Jurkat, Clone E6-1 (cell line): ENCODE results near the gene MRPL38. TPM values are rescaled to one million over a fixed set of nuclear protein-coding genes. Genes with fewer than 3 reads are reported as not detected.

Experiments used
- DNase-seq: peaks from one replicate; pipeline ENCODE4 v3.0.0-alpha.2; 2011; ENCODE audit warnings: low read depth, low spot score
- H3K4me3 ChIP-seq: 2 replicates; pipeline ENCODE4 v1.5.1; 2011; ENCODE audit warnings: mild to moderate bottlenecking, low read length, control low read depth, moderate library complexity
- polyA plus RNA-seq: library from polyadenylated mRNA; unstranded; fragments of >200 nt; gene quantifications from one replicate; pipeline ENCODE4 v1.2.1, GENCODE V29; 2012; ENCODE audit warnings: missing spikeins; ENCODE audit not compliant: insufficient read length, insufficient read depth

The MRPL38 gene
- polyA plus RNA-seq, result 129 TPM

GRCh38 chr17:75904749-75905521 lies at the start of gene MRPL38:
Gene MRPL38, minus strand, starts transcription at chr17:75904884. Its CDS starts 9 bp downstream, at chr17:75904875.
- peak within 1 kb of the TSS; percentile 67 for H3K4me3 ChIP-seq
- peak; percentile 91 for DNase-seq

- no peak for DNase-seq
- no peak overlapping the region for H3K4me3 ChIP-seq
Observed at GRCh38 chr17:75950855-75951554, 46.3 kb upstream of the MRPL38 start.

GRCh38 chr17:75950421-75950820 lies 45.7 kb upstream of the MRPL38 start:
- no peak overlapping the region for H3K4me3 ChIP-seq
- DNase-seq, result no peak

GRCh38 chr17:75945211-75945610 lies 40.5 kb upstream of the MRPL38 start:
- no peak overlapping the region for H3K4me3 ChIP-seq
- no peak for DNase-seq

GRCh38 chr17:75943491-75943890 lies 38.8 kb upstream of the MRPL38 start:
- no peak for DNase-seq
- H3K4me3 ChIP-seq, result no peak overlapping the region

GRCh38 chr17:75942473-75942872 lies 37.8 kb upstream of the MRPL38 start:
- no peak overlapping the region for H3K4me3 ChIP-seq
- no peak for DNase-seq

- no peak for DNase-seq
Observed at GRCh38 chr17:75941442-75941819, 36.7 kb upstream of the MRPL38 start.

GRCh38 chr17:75940727-75941441 lies 36.2 kb upstream of the MRPL38 start, which contains the start of gene FBF1:
Gene FBF1, minus strand, starts transcription at chr17:75941042. Its CDS starts 2,893 bp downstream, at chr17:75938149.
- H3K4me3 ChIP-seq, result peak within 1 kb of the TSS; percentile 89
- DNase-seq, result peak; percentile 77

More at GRCh38 chr17:75941442-75941819, 36.7 kb upstream of the MRPL38 start:
- H3K4me3 ChIP-seq, result peak overlapping the region; percentile 89

GRCh38 chr17:75937652-75938051 lies 33.0 kb upstream of the MRPL38 start:
- DNase-seq, result no peak
- H3K4me3 ChIP-seq, result no peak overlapping the region

GRCh38 chr17:75933808-75934207 lies 29.1 kb upstream of the MRPL38 start:
- DNase-seq, result no peak
- H3K4me3 ChIP-seq, result no peak overlapping the region

GRCh38 chr17:75932852-75933251 lies 28.2 kb upstream of the MRPL38 start:
- no peak overlapping the region for H3K4me3 ChIP-seq
- no peak for DNase-seq

GRCh38 chr17:75931062-75931461 lies 26.4 kb upstream of the MRPL38 start:
- H3K4me3 ChIP-seq, result no peak overlapping the region
- no peak for DNase-seq

GRCh38 chr17:75927286-75927922 lies 22.7 kb upstream of the MRPL38 start:
- H3K4me3 ChIP-seq, result no peak overlapping the region
- DNase-seq, result no peak

- DNase-seq, result no peak
- no peak overlapping the region for H3K4me3 ChIP-seq
Observed at GRCh38 chr17:75926456-75926855, 21.8 kb upstream of the MRPL38 start.

- no peak overlapping the region for H3K4me3 ChIP-seq
- no peak for DNase-seq
Observed at GRCh38 chr17:75925912-75926311, 21.2 kb upstream of the MRPL38 start.

GRCh38 chr17:75925103-75925502 lies 20.4 kb upstream of the MRPL38 start:
- no peak overlapping the region for H3K4me3 ChIP-seq
- DNase-seq, result no peak

GRCh38 chr17:75922963-75923874 lies 18.5 kb upstream of the MRPL38 start:
- no peak for DNase-seq
- no peak overlapping the region for H3K4me3 ChIP-seq

- H3K4me3 ChIP-seq, result no peak overlapping the region
- DNase-seq, result no peak
Observed at GRCh38 chr17:75922173-75922961, 17.7 kb upstream of the MRPL38 start.
